Cerebellar cortex (tissue), 1 donor: Measurements from ENCODE around the gene WWC1.
A peak's percentile ranks its signal among the peaks of the same experiment; 100 is the strongest.

ENCODE experiments used
- DNase-seq: peaks from one replicate; pipeline ENCODE4 v3.0.0-alpha.2; 2015; ENCODE audit warnings: low spot score

Gene WWC1

GRCh38 chr5:168291342-168291963, at the start of gene WWC1:
TSS of gene WWC1 (plus strand) at chr5:168291645. CDS start at chr5:168292153, 508 bp downstream.
- DNase-seq = peak; percentile 59

GRCh38 chr5:168244838-168245559, 46.4 kb upstream of the WWC1 start:
- peak; percentile 32 for DNase-seq

- DNase-seq = no peak
These were observed 41.5 kb upstream of the WWC1 start for GRCh38 chr5:168249923-168250322.

- DNase-seq = no peak
These were observed 40.2 kb upstream of the WWC1 start for GRCh38 chr5:168251259-168251658.

GRCh38 chr5:168254013-168254693, 37.3 kb upstream of the WWC1 start:
- DNase-seq = no peak

- no peak for DNase-seq
These were observed 30.9 kb upstream of the WWC1 start for GRCh38 chr5:168260353-168261226.

GRCh38 chr5:168261227-168261571, 30.2 kb upstream of the WWC1 start:
- no peak for DNase-seq

GRCh38 chr5:168262042-168262743, 29.3 kb upstream of the WWC1 start:
- no peak for DNase-seq

- DNase-seq = no peak
These were observed 28.3 kb upstream of the WWC1 start for GRCh38 chr5:168263121-168263520.

- DNase-seq = no peak
These were observed 25.4 kb upstream of the WWC1 start for GRCh38 chr5:168266016-168266415.

- DNase-seq = peak; percentile 92
These were observed 22.2 kb upstream of the WWC1 start for GRCh38 chr5:168268949-168269936.

- no peak for DNase-seq
These were observed 21.5 kb upstream of the WWC1 start for GRCh38 chr5:168269937-168270330.

GRCh38 chr5:168270476-168270875, 21.0 kb upstream of the WWC1 start:
- DNase-seq = no peak

- no peak for DNase-seq
These were observed 18.1 kb upstream of the WWC1 start for GRCh38 chr5:168273056-168273980.

- DNase-seq = no peak
These were observed 17.0 kb upstream of the WWC1 start for GRCh38 chr5:168274406-168274805.

- DNase-seq = no peak
These were observed 15.5 kb upstream of the WWC1 start for GRCh38 chr5:168275940-168276339.

- no peak for DNase-seq
These were observed 9.3 kb upstream of the WWC1 start for GRCh38 chr5:168282120-168282519.

GRCh38 chr5:168284809-168285208, 6.6 kb upstream of the WWC1 start:
- no peak for DNase-seq

- DNase-seq = no peak
These were observed 5.7 kb upstream of the WWC1 start for GRCh38 chr5:168285696-168286095.
